Lung (tissue), 12 donors: Measurements from ENCODE around the gene HSD17B7. TPM values are rescaled to one million over a fixed set of nuclear protein-coding genes. Genes with fewer than 3 reads are reported as not detected.

Experiments used
- ATAC-seq: fragments of 200-7000 bp; cut with Tn5 transposase; one replicate; pipeline ENCODE4 v1.9.1; 2020; ENCODE audit warnings: moderate number of reproducible peaks; ENCODE audit not compliant: insufficient read depth, low FRiP score
- DNase-seq, 3 donors: peaks; one replicate each; pipeline ENCODE4 v3.0.0-alpha.2; 2013 to 2017
- H3K27ac ChIP-seq, 2 donors: one replicate each; pipeline ENCODE4 v1.5.1; 2013; ENCODE audit warnings: mild to moderate bottlenecking in 2 of 2, moderate library complexity in 2 of 2, control low read depth in 1 of 2, inconsistent platforms in 1 of 2, low read depth in 1 of 2, low read length in 1 of 2
- H3K27me3 ChIP-seq, 3 donors: one replicate each; pipeline ENCODE4 v1.5.1; 2013; ENCODE audit warnings: low read length in 2 of 3; ENCODE audit not compliant: control insufficient read depth in 3 of 3, insufficient read depth in 3 of 3
- H3K36me3 ChIP-seq, 4 donors: one replicate each; pipeline ENCODE4 v1.5.1; 2013; ENCODE audit warnings: low read length in 4 of 4, mild to moderate bottlenecking in 1 of 4, moderate library complexity in 1 of 4; ENCODE audit not compliant: control insufficient read depth in 4 of 4, insufficient read depth in 4 of 4
- H3K4me1 ChIP-seq, 5 donors: one replicate each; pipeline ENCODE4 v1.5.1; 2013; ENCODE audit warnings: low read length in 5 of 5, mild to moderate bottlenecking in 2 of 5, moderate library complexity in 1 of 5; ENCODE audit not compliant: control insufficient read depth in 5 of 5, insufficient read depth in 5 of 5
- H3K4me3 ChIP-seq: one replicate; pipeline ENCODE4 v1.5.1; 2013; ENCODE audit warnings: mild to moderate bottlenecking, control low read depth, moderate library complexity
- H3K9ac ChIP-seq, 2 donors: one replicate each; pipeline ENCODE4 v1.5.1; 2013; ENCODE audit warnings: low read length in 2 of 2, control low read depth in 1 of 2; ENCODE audit not compliant: insufficient read depth in 1 of 2
- H3K9me3 ChIP-seq, 4 donors: one replicate each; pipeline ENCODE4 v1.5.1; 2013; ENCODE audit warnings: low read length in 3 of 4, mild to moderate bottlenecking in 1 of 4, moderate library complexity in 1 of 4; ENCODE audit not compliant: control insufficient read depth in 4 of 4, insufficient read depth in 3 of 4
- WGBS, 2 donors: extraction: QIAGEN DNeasy Blood & Tissue Kit; methylation state at CpG; one replicate each; pipeline ENCODE4 v1.1.7; 2013; 5-methylcytosine and 5-hydroxymethylcytosine counted together
- polyA plus RNA-seq, 2 donors: library from polyadenylated mRNA; stranded (reverse); fragments of 200-250 nt; gene quantifications; one replicate each; pipeline ENCODE4 v1.2.1, GENCODE V29; 2013
- total RNA-seq, 2 donors: library from RNA; depleted of rRNA in 1 of 2; stranded (reverse); fragments of >200 nt in 1 of 2; gene quantifications; one replicate each; pipeline ENCODE4 v1.2.1, GENCODE V29; 2014 to 2021
- TF ChIP-seq, protein P1 (sequence below): IDR thresholded peaks from 2 replicates; pipeline ENCODE4 v1.5.1; 2012; ENCODE audit warnings: mild to moderate bottlenecking; ENCODE audit errors: control extremely low read depth, extremely low read depth
- donor health status: control.
- donor health status: control.
- donor health status: Bipolar disorder and iron deficiency.
- donor health status: healthy.
- donor health status: DM: yes; HTN: yes; CAD: no.

The HSD17B7 gene
- total and polyA plus RNA-seq, 4 donors, result 23.4 to 53.7 (median 37.1) TPM

- Histone ChIP-seq H3K36me3 (no peaks in the 10 kb centered on the region), H3K4me3 (no peak overlapping the region), H3K9me3 (no peaks in the 10 kb centered on the region), H3K27ac (no peak overlapping the region), H3K9ac (no peak overlapping the region), H3K4me1 (peaks cover 0 to 1% (median 0%) of the 10 kb centered on the region in 5 donors), H3K27me3 (no peaks in the 10 kb centered on the region)
- ATAC-seq (no peak), DNase-seq (no peak)
- 78 to 83% methylated on average over 2 of the region's 2 CpGs for WGBS, 2 donors
- TF ChIP-seq, protein P1, sequence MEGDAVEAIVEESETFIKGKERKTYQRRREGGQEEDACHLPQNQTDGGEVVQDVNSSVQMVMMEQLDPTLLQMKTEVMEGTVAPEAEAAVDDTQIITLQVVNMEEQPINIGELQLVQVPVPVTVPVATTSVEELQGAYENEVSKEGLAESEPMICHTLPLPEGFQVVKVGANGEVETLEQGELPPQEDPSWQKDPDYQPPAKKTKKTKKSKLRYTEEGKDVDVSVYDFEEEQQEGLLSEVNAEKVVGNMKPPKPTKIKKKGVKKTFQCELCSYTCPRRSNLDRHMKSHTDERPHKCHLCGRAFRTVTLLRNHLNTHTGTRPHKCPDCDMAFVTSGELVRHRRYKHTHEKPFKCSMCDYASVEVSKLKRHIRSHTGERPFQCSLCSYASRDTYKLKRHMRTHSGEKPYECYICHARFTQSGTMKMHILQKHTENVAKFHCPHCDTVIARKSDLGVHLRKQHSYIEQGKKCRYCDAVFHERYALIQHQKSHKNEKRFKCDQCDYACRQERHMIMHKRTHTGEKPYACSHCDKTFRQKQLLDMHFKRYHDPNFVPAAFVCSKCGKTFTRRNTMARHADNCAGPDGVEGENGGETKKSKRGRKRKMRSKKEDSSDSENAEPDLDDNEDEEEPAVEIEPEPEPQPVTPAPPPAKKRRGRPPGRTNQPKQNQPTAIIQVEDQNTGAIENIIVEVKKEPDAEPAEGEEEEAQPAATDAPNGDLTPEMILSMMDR, result no peak
These were observed 65.8 kb downstream of the HSD17B7 start for GRCh38 chr1:162856260-162856659.

DNA sequence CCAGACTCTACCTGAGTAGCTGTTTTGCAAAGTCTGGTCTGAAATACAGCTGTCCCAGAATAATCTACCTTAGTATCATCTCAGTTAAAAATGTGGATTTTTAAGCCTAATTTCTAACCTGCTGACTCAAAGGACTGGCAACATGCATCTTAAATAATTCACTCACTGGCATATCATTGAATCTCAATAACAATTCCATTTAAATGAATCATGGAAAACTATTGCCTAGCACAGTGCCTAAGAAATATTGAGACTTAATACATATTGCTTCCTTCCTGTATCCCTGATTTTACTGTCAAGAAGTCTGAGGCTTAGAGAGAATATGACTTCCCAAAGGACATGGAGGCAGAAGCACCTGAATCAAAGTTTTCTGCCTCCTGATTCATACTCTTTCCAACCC is 67.3 kb downstream of the HSD17B7 start:
- no peak overlapping the region for H3K9ac ChIP-seq
- TF ChIP-seq, protein P1, result no peak
- no peaks in the 10 kb centered on the region for H3K27me3 ChIP-seq
- DNase-seq (no peak), ATAC-seq (no peak)
- H3K27ac ChIP-seq, result no peak overlapping the region
- peaks cover 0 to 9% (median 1%) of the 10 kb centered on the region in 5 donors for H3K4me1 ChIP-seq
- no peaks in the 10 kb centered on the region for H3K9me3 ChIP-seq
- no peak overlapping the region for H3K4me3 ChIP-seq
- H3K36me3 ChIP-seq, result no peaks in the 10 kb centered on the region

GRCh38 chr1:162859191-162859590 is 68.7 kb downstream of the HSD17B7 start:
- Histone ChIP-seq H3K9me3 (no peaks in the 10 kb centered on the region), H3K9ac (no peak overlapping the region)

More at GRCh38 chr1:162859191-162859590, 68.7 kb downstream of the HSD17B7 start:
- DNase-seq, result no peak
- Histone ChIP-seq H3K4me3 (no peak overlapping the region), H3K27me3 (no peaks in the 10 kb centered on the region), H3K27ac (no peak overlapping the region), H3K36me3 (no peaks in the 10 kb centered on the region), H3K4me1 (peaks cover 0 to 9% (median 1%) of the 10 kb centered on the region in 5 donors)
- TF ChIP-seq, protein P1, result no peak
- 85 to 89% methylated on average over 1 of the region's 1 CpG for WGBS, 2 donors
- ATAC-seq, result no peak
